ELR (cell line): ENCODE data around the gene MTX1.
A peak's percentile ranks its signal among the peaks of the same experiment; 100 is the strongest.

Source experiments
- DNase-seq: peaks from one replicate; pipeline ENCODE4 v3.0.0-alpha.2; 2015; ENCODE audit warnings: low read depth

MTX1 gene

GRCh38 chr1:155261493-155261851 is 53.0 kb downstream of the MTX1 start:
- DNase-seq, result peak; percentile 46

- DNase-seq, result peak; percentile 99
These were observed 53.6 kb downstream of the MTX1 start, which contains the start of gene SCAMP3 for GRCh38 chr1:155261852-155262673. Gene SCAMP3 (minus strand): TSS chr1:155262360. CDS start chr1:155262151, 209 bp downstream.

- no peak for DNase-seq
These were observed 54.6 kb downstream of the MTX1 start for GRCh38 chr1:155263067-155263466.
